Glomerular visceral epithelial cell (primary cell): ENCODE measurements around the gene RALGPS1.

ENCODE experiments used
- DNase-seq: peaks from one replicate; pipeline ENCODE4 v3.0.0-alpha.2; 2016; ENCODE audit errors: extremely low spot score

Gene RALGPS1

GRCh38 chr9:127205952-127206351 is 291.4 kb downstream of the RALGPS1 start:
- no peak for DNase-seq

GRCh38 chr9:127206666-127207065 is 292.1 kb downstream of the RALGPS1 start:
- DNase-seq: no peak

GRCh38 chr9:127207734-127208410 is 293.3 kb downstream of the RALGPS1 start:
- no peak for DNase-seq

- no peak for DNase-seq
Observed at GRCh38 chr9:127208416-127208815, 293.8 kb downstream of the RALGPS1 start.

- DNase-seq: no peak
Observed at GRCh38 chr9:127209220-127209619, 294.6 kb downstream of the RALGPS1 start.

- no peak for DNase-seq
Observed at GRCh38 chr9:127209948-127210640, 295.5 kb downstream of the RALGPS1 start.

- DNase-seq: no peak
Observed at GRCh38 chr9:127210851-127211730, 296.5 kb downstream of the RALGPS1 start.

GRCh38 chr9:127211983-127212382 is 297.4 kb downstream of the RALGPS1 start:
- no peak for DNase-seq

- no peak for DNase-seq
Observed at GRCh38 chr9:127212453-127212852, 297.9 kb downstream of the RALGPS1 start.

- DNase-seq: no peak
Observed at GRCh38 chr9:127213859-127214258, 299.3 kb downstream of the RALGPS1 start.

GRCh38 chr9:127214421-127215267 is 300.1 kb downstream of the RALGPS1 start:
- peak; percentile 59 for DNase-seq

- no peak for DNase-seq
Observed at GRCh38 chr9:127215268-127216209, 301.0 kb downstream of the RALGPS1 start.

GRCh38 chr9:127216210-127216887 is 301.8 kb downstream of the RALGPS1 start:
- no peak for DNase-seq

GRCh38 chr9:127216888-127217217 is 302.3 kb downstream of the RALGPS1 start:
- no peak for DNase-seq

GRCh38 chr9:127218818-127219217 is 304.2 kb downstream of the RALGPS1 start:
- no peak for DNase-seq

GRCh38 chr9:127219520-127219919 is 304.9 kb downstream of the RALGPS1 start:
- no peak for DNase-seq

- no peak for DNase-seq
Observed at GRCh38 chr9:127221695-127222094, 307.1 kb downstream of the RALGPS1 start.

GRCh38 chr9:127222388-127223095 is 308.0 kb downstream of the RALGPS1 start:
- DNase-seq: no peak

- no peak for DNase-seq
Observed at GRCh38 chr9:127223266-127223665, 308.7 kb downstream of the RALGPS1 start.
